OCI-LY1 (cell line): Measurements from ENCODE around the gene COA5.

Experiments used
- CTCF ChIP-seq: fragments of 200-600 bp; sonication (generic), shearing (Covaris generic); IDR thresholded peaks from 2 replicates; pipeline ENCODE4 v1.5.1; 2017; ENCODE audit warnings: mild to moderate bottlenecking, antibody characterized with exemption, low read length, moderate library complexity, mixed read lengths
- EZH2 ChIP-seq: fragments of 200-600 bp; sonication (generic), shearing (Covaris generic); IDR thresholded peaks from 2 replicates; pipeline ENCODE4 v1.8.0; 2017; ENCODE audit warnings: borderline replicate concordance, mixed run types, mild to moderate bottlenecking, antibody characterized with exemption, low read length, moderate library complexity, mixed read lengths

DNA sequence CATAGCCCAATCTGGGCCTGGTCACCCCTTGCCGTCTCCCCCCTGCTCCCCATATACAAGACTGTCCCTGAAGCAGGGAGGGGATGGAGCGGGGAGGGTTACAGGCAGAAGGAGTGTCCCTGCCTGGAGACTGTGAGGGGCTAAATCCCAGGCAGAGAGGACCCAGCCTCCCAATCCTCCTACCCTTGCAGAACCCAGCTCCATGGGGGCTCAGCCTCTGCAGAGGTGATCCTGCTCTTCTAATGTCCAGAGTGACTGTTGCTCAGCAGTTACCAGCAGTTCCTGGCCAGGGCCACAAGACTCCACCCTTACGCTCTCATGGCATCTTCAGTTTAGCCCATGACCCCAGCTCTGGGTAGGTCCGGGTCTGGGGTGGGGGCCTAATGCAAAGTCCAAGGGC, 58.1 kb downstream of the COA5 start:
- no peak for TF ChIP-seq CTCF
- TF ChIP-seq EZH2 = no peak
